Hypothalamus (tissue), 51 donors: ENCODE data around the gene SNCA.

Experiments
- DNase-seq, 51 donors: peaks; one replicate each; lab custom pipeline; 2025; lab: John Stamatoyannopoulos, UW

SNCA gene

DNA sequence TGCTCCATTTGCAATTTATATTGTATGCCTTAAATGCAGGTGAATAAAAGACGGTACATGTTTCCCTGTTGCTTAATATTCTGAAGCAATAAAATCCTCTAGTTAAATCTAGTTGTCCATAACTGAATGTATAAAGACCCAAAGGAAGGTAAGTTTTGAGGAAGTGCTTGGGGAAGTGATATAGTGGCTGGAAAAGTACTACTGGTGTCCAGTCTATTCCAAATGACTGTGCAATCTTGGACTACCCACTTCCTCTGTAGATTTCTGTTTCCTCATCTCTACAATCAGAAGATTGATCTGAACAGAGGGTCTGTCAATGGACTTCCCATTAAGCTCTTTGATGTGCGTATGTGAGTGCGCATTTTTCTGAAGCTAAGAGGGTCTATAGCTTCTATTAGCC is 17.0 kb downstream of the SNCA start:
- no peak for DNase-seq

DNA sequence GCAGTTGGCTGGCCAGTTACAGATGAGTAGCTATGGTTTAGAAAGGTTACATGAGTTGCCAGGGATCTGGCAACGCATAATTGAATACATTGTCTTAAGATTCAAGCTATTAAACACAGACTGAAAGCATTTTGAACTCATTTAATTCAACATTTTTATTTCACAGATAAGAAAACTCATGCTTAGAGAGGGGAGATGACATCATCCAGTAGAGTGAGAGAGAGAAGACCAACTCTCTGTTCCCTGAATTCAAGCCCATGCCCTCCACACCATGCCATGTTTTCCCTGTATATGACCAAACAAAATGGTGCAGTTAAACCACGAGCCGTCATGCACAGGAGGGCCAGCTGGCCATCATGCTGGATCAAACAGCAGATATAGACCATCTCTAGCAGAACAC is 22.6 kb downstream of the SNCA start:
- DNase-seq: no peak

DNA sequence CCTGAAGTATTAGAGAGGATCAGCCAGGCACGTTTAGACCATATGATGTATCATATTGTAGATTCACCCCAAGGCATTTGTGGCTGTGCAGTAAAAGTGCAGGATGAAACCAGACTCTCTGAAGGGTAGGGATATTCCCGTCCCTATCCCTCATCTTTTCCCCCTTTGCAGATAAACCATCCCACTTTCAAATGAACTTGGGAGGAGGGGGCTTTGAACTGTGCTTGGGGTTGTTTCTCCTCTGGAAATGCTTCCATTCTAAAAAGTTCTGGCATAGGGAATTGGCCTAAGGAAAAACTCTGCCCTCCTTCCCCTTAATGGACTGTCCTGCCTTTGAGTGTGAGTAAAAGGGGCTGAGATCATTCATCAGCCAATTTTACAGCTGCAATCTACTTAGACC is 23.8 kb downstream of the SNCA start:
- no peak for DNase-seq

DNA sequence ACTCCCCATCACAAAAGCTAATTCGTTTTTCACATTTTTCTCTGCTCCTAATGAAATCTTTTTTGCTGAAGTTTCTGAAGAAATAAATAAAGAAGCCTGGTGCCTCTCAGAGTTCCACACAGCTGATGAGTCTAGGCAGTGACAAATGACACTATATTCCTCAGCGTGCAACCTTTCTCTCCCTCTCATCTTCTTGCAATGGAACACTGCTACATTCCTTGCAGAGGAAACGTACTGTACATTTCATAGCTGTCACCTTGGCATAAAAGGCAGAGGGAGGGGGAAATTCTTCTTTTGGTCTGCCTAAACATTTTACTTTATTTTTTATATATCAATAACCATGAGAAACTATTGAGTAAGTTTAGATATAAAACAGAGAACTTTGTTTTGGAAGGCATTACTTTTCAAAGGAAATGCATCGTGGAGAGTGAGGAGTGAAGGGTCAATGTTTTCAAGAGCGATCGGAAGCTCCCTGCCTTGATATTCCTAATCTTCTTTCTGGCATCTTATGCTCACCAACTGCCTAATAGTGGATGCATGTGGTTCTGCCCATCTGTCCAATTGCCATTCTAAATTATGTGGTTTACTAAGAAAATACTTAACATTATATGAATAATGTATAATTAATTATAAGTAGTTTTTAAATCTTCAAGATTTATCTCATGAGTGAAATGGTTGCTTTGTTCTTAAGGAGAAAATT is 29.4 kb downstream of the SNCA start:
- DNase-seq: no peak

DNA sequence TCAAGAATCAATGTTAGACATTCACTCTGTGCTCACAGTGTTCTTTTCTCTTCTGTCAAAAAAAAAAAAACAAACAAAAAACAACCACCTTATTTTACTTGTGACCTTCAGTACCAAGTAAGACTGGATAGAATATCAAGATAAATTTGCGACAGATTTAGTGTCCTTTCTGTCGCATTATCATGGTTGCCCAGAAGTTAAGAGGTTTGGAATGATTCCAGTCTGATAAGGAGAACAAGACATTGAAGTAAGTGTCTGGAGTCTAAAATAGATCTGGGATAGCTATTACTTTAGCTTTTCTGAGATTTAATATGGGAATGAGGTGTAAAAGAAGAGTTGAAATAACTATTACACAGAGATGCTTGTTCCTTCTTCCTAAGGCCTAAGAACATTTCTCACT is 31.7 kb downstream of the SNCA start:
- no peak for DNase-seq

DNA sequence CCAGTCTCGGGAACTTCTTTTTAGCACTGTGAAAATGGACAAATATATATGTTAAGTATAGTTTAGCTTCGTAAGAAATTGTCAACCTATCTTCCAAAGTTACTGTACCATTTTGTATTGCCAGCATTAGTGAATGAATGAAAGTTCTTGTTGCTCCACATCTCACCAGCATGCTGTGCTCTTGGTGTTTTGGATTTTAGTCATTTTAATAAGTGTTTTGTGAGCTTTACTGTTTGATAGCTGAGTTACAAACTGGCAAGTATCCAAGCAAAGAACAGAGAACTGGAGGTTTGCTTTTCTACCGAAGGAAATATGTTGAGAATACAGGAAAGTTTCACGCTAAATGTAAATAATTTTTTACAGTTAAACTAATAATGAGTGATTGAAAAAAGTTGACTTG is 33.0 kb downstream of the SNCA start:
- DNase-seq: no peak

DNA sequence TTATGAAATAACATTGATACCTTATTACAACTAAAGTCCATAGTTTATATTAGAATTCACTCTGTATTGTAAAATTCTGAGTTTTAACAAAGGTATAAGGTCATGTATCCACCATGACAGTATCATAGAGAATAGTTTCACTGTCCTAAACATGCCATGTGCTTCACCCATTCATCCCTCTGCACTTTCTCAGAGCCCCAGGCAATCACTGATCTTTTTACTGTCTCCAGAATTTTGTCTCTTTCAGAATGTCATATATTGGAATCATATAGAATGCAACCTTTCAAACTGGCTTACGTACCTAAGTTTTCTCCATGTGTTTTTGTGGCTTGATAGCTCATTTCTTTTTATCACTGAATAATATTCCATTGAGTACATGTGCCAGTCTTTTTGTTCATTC is 33.9 kb downstream of the SNCA start:
- no peak for DNase-seq

DNA sequence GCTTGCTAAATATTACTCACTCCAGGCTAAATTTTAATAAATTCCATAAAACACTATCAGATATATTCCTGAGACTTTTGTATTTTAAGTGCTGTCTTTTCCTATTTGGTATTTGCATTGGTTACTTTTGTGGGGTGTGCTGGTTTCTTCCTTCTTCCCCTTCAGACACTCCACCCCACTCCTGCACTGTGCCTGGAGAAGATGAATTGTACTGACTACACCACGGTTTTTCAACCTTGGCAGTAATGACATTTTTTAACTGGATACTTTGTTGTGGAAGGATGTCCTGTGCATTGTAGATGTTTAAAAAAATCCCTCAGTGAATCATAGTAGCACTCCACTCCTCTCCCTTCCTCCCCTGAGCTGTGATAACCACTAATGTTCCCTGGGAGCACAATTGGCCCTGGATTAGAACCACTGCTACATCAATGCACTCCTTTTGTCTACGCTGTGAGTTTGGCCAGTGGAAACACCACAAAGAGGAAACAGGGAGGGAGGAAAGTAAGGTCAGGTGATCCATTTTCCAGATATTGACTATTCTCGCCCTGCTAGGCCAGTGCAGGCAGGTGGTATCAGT is 36.3 kb downstream of the SNCA start:
- no peak for DNase-seq

DNA sequence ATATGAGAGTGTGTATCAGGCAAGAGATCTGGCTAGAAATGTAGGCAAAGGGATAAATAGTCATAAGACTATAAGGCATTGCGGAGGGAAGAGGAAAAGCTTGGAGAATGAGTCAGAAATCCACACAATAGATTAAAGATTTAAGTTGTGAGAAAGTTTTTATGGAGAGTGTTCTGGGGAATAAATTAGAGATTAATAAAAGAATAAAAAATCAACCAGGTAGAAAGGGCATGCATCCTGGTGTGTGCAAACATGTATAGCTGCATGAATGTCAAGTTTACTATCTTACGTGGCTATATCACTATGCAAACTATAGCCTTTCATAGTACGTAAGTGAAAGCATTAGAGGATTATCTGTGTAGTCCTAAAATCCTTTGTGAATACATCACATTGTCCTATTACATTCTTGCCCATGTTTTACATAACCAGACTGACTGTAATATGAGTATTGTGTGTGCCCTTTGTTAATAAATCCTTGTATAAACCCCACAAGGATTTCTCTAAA is 36.9 kb downstream of the SNCA start:
- DNase-seq: no peak

DNA sequence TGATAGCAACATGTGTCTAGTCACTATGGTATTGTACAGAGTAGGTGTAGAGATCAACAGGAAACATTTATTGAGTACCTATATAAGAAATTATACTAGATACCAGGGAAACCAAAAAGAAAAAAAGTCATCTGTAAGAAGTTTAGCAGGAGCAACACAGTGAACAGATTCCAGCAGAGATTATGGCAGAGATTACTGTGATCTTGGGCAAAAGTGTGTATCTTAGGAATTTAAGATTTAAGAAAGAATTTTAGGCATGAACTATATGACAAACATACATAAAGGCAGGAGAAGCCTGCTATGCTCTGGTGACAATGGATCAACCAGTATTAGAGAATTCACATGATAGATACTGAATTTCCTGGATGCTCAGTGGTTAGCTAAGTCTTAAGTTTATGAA is 37.9 kb downstream of the SNCA start:
- DNase-seq: no peak

DNA sequence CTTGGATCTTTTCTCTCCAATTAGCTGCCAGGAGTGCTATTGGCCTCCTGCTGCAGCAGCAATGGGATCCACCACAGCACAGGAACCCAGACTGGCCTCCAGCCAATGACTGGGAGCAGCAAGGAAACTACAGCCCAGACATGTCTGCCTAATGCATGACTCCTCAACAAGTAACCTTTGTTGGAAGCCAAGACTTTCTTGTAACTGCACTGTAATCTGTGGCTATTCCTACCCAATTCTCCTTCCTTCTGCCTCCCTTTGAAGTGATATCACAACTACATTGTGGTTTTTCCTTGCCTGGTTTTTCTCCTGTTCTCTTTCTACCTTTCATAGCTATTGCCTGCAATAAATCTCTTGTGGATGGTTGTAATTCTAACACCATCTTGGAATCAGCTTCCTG is 39.8 kb downstream of the SNCA start:
- DNase-seq: peak in 1 of 51 donors; percentile 7

DNA sequence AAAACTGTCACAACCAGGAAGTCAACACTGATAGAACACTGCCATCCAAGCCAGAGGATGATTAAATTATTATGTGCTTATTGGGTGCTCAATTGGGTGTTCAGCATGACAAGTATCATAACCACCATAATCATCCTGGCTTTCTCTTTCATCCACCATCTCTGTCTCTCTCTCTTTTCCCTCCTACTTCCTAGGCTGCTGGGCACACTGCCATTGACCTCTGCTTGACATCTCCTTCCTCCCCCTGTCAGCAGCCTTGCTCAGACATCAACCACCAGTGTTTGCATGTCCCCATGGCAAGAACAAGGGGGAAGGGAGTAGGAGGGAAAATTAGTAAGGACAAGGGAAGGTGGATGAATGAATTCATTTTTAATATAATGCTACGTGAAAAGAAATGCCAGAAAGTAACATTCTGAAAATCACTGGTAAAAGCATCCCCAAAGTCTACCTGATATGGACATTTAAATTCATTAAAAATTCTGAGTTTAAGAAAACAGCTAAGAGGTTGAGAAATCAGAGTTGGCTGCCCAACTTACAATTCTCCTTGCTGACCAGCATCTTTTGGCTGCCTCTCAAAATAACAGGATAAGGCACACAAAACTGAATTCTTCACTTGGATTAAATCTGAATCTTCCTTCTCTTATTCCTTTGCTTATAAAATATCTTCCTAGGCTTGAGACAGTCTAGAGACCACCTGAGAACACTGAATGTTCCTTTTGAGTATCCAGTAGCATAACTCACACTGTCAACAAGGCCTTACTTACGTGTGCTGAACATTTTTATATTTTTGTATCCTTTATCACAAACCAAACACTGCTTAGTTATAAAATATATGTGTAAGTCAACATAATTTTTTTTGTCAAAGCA is 48.5 kb downstream of the SNCA start:
- DNase-seq: no peak

DNA sequence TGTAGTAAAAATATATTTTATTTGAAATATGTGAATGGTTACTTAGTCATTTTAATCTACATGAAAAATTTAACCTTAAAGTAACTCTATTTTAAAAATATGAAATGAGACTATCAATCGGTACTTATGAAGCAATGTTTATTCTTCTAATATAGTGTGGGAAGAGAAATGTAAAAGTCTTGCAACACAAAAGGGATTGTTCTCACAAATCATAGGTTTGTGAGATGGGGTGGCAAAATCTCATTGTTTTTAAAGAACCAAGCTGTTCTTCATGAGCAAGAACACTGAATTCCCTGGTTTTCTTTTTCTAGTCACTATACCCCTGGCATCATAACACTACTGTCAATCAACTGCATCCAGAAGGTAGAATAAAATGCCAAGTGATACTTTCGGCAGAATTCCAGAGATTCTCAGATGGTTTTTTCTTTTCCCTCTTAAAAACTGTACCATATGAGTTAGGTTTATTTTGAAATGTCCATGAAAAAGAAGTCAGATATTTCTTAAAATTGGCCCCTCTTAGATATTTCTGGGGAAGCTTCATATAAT is 52.2 kb downstream of the SNCA start:
- no peak for DNase-seq

DNA sequence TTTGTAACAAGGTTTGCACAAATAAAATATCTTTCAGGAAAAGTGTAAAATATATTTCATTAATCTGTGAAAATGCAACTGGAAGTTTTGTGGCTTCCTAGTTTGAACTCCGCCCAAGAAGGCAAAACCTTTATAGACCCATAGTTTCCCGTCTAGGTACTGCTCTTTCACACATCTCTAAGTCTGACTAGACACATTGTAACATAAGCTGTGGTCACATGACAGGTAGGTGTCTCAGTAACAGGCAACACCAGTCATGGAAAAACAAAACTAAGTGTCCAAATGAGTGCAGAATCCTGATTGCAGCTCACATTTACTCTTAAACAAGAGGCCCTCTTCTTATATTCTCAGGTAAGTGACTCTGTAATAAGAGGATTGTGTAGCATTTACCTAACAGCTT is 55.6 kb downstream of the SNCA start:
- DNase-seq: no peak

DNA sequence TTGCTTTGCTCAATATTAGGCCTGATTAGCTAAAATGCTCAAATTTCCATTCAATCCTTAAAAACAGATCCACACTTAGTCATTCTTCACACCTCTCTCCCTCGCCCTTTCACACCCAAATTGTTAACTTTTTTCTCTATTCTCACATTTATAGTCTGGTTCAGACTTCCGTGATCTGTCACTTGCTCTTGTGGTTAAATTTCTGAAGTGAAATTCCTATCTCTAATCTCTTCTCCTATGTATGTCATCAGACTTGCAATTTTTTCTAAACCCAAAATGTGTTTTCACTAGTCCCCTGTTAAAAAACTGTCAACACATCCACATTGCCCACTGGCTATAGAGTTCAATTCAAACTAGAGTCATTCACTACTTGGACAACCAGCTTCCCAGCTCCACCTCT is 63.2 kb downstream of the SNCA start:
- DNase-seq: no peak

DNA sequence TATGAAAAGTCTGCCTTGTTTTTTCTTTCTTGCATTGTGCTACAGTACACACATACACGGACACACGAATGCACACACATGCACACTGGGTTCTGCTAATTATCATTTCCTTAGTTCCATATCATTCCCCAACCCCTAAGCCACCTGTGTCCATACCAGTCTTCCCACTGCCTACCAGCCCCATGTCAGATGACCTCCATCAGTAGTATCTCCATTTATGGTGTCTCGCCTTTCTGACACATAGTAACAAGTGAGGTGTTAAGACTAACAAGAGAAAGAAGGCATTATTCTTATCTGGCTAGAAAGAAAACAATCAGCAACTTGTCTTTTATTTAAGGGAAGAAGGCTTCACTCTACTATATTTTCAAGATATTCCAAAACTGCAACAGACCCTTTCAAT is 67.1 kb downstream of the SNCA start:
- no peak for DNase-seq

DNA sequence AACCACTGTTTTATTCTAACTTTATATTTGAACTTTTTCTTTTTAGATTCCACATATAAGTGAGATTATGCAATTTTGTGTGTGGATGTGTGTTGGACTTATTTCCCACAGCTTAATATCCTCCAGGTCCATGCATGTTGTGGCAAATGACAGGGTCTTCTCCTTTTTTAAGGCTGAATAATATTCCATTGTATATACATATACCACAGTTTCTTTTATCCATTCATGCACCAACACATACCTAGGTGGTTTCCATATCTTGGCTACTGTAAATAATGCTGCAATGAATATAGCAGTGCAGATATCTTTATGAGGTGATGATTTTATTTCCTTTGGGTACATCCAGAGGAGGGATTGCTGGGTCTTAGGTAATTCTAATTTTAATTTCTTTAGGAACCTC is 69.0 kb downstream of the SNCA start:
- no peak for DNase-seq

DNA sequence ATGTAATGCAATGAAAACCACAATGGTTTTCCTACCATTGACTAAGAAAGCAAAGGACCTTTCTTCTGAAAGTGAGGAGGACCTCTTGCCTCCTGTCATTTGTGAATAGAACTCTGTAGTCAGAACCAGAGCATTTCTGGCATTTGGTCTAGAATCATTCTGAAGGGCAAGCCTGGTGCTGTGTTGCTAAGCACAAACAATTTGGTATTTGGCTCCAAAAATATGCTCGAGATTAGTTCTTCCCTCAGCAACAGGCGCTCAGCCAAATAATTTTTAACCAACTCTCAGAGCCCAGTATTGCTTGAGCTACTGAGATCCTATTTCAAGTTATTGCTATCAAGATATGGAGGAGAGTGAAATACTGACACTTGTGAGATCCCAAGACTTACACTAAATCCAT is 71.0 kb downstream of the SNCA start:
- DNase-seq: peak in 7 of 51 donors; percentile 3 to 45 (median 16)

DNA sequence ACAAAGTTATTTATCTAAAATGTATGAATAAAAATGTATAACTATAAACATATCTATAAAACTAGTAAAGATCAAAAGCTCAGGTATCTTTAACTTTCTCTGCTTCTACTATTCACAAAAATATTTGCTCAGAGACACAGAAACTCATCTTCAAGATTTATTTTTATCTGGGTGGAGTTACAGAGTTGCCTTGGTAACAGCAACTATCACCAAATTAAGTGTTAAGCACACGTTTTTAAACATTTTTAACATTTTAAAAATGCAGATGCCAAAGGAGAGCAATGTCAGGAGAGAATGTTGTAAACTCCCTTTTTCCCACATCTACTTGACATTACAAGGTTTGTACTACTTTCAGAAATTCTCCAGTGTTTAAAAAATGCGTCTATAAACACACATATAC is 71.4 kb downstream of the SNCA start:
- DNase-seq: no peak

DNA sequence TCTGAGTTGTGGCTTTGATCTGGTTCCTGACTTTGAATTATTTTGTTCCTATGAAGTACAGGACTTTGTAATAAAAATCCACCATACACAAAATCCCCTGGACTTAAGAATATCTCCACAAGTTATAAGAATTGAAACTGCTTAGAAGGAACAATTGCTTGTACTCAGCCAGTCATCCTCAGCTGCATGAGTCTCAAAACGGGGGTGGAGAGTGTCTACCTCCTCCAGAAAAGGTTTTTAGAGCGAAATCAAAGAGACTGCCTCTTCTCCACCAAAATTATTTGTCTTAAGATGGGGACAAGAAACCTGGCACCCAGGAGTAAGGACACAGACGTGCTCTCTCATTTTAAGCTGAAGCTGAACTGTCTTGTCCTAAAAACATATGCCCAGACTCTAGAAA is 74.7 kb downstream of the SNCA start:
- DNase-seq: no peak

DNA sequence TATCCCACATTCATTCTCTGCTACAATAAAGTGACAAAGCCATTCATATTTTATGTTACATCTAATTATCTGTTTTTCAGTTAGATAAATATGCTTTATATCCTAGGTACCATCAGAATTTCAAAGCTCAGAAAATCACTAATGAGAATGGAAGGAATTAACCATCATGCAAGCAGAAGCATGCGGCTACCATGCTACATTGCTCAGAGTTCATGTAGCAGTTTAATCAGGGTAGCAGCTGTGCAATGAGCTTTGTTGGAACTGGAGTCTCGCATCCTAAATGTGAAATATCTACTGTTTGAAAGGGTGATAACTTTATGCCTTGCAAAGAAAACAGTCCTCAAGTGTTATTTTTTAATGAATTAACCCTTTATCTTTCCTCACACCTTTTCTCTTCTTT is 77.5 kb downstream of the SNCA start:
- DNase-seq: no peak
